Astrocyte (in vitro differentiated cells and primary cell): ENCODE data around the gene GRB7. TPM values are rescaled to one million over a fixed set of nuclear protein-coding genes. Genes with fewer than 3 reads are reported as not detected.

ENCODE experiments used
- DNase-seq: peaks from one replicate; pipeline ENCODE4 v3.0.0-alpha.2; 2010; ENCODE audit warnings: low read depth
- FAIRE-seq: peaks from 2 replicates; lab custom pipeline; 2011; peaks lifted over from hg19 to GRCh38; lab: Jason Lieb, UNC
- H2AFZ ChIP-seq: 2 replicates; pipeline ENCODE4 v1.6.0; 2012; ENCODE audit warnings: low read depth, low read length, inconsistent platforms
- H3K27ac ChIP-seq: 2 replicates; pipeline ENCODE4 v1.5.1; 2011; ENCODE audit warnings: low read depth, low read length, inconsistent platforms
- H3K27me3 ChIP-seq: 2 replicates; pipeline ENCODE4 v1.6.0; 2011; ENCODE audit warnings: low read length, inconsistent platforms; ENCODE audit not compliant: insufficient read depth
- H3K36me3 ChIP-seq: 2 replicates; pipeline ENCODE4 v1.5.1; 2011; ENCODE audit warnings: low read length, inconsistent platforms; ENCODE audit not compliant: insufficient read depth
- H3K4me1 ChIP-seq: 2 replicates; pipeline ENCODE4 v1.5.1; 2011; ENCODE audit warnings: low read length, inconsistent platforms; ENCODE audit not compliant: insufficient read depth
- H3K4me2 ChIP-seq: 2 replicates; pipeline ENCODE4 v1.6.0; 2012; ENCODE audit warnings: low read length, inconsistent platforms
- H3K4me3 ChIP-seq: 2 replicates; pipeline ENCODE4 v1.5.1; 2011; ENCODE audit warnings: low read depth, mild to moderate bottlenecking, low read length, inconsistent platforms; ENCODE audit not compliant: insufficient read depth
- H3K79me2 ChIP-seq: 2 replicates; pipeline ENCODE4 v1.6.0; 2012; ENCODE audit warnings: mild to moderate bottlenecking, low read length, inconsistent platforms; ENCODE audit not compliant: insufficient read depth
- H3K9ac ChIP-seq: 2 replicates; pipeline ENCODE4 v1.6.0; 2012; ENCODE audit warnings: mild to moderate bottlenecking, low read length, inconsistent platforms
- H3K9me3 ChIP-seq: 2 replicates; pipeline ENCODE4 v1.5.1; 2012; ENCODE audit warnings: low read depth, mild to moderate bottlenecking, low read length, inconsistent platforms; ENCODE audit not compliant: insufficient read depth
- H4K20me1 ChIP-seq: 2 replicates; pipeline ENCODE4 v1.6.0; 2012; ENCODE audit warnings: low read length, inconsistent platforms; ENCODE audit not compliant: insufficient read depth
- H3K27ac Mint-ChIP-seq: one replicate; pipeline ENCODE4 v1.8.0; 2021; ENCODE audit warnings: mild to moderate bottlenecking, mixed read lengths; ENCODE audit not compliant: unreplicated experiment
- H3K27me3 Mint-ChIP-seq: one replicate; pipeline ENCODE4 v1.8.0; 2021; ENCODE audit warnings: low read depth, mixed read lengths; ENCODE audit not compliant: unreplicated experiment
- H3K36me3 Mint-ChIP-seq: one replicate; pipeline ENCODE4 v1.8.0; 2021; ENCODE audit warnings: low read depth, mixed read lengths; ENCODE audit not compliant: unreplicated experiment
- H3K4me1 Mint-ChIP-seq: one replicate; pipeline ENCODE4 v1.8.0; 2021; ENCODE audit warnings: low read depth, mixed read lengths; ENCODE audit not compliant: unreplicated experiment
- H3K4me3 Mint-ChIP-seq: one replicate; pipeline ENCODE4 v1.8.0; 2021; ENCODE audit warnings: mild to moderate bottlenecking, moderate library complexity, mixed read lengths; ENCODE audit not compliant: unreplicated experiment
- H3K9me3 Mint-ChIP-seq: one replicate; pipeline ENCODE4 v1.8.0; 2021; ENCODE audit warnings: mild to moderate bottlenecking, mixed read lengths; ENCODE audit not compliant: unreplicated experiment
- CTCF ChIP-seq: IDR thresholded peaks from 2 replicates; pipeline ENCODE4 v1.5.1; 2011; ENCODE audit warnings: low read depth, mild to moderate bottlenecking, inconsistent platforms, low read length, moderate library complexity; ENCODE audit not compliant: insufficient read depth
- EZH2 ChIP-seq: IDR thresholded peaks from 2 replicates; pipeline ENCODE4 v1.6.1; 2012; ENCODE audit warnings: mild to moderate bottlenecking, low read length, inconsistent platforms; ENCODE audit not compliant: insufficient read depth
- total RNA-seq: library from RNA; stranded (reverse); gene quantifications from 2 replicates; pipeline ENCODE4 v1.2.1, GENCODE V29; 2021

GRB7 gene
- total RNA-seq, 1 donor from 2014 or later, result 3.3 TPM

DNA sequence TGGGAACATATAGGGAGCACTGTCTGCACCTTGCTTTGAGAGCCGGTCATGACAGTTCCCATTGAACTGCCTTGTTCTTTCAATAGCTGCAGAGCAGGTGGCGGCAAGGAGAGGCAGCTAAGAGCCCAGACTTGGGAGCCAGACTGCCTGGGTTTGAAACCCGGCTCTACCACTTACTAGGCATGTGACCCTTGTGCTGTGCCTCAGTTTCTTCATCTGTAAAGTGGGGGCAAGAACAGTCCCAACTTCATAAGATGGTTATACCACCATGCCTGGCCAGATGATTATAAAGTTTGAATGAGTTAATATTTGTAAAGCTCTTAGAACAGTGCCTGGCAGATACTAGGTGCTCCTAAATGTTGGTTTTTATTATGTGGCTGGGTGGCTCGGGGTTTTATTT lies 23.5 kb upstream of the GRB7 start:
- Histone ChIP-seq H3K27me3 (no peaks in the 10 kb centered on the region), H3K9me3 (no peaks in the 10 kb centered on the region), H3K27ac (no peak overlapping the region), H3K36me3 (peaks cover 17% of the 10 kb centered on the region), H4K20me1 (peaks cover 6% of the 10 kb centered on the region), H3K4me2 (no peak overlapping the region), H3K9ac (no peak overlapping the region), H3K4me3 (no peak overlapping the region), H3K79me2 (no peaks in the 10 kb centered on the region), H2AFZ (no peak overlapping the region), H3K4me1 (no peaks in the 10 kb centered on the region)
- no peak for DNase-seq
- no peak for FAIRE-seq
- Mint-ChIP-seq H3K4me1 (no peaks in the 10 kb centered on the region), H3K4me3 (no peak overlapping the region), H3K36me3 (peaks cover 7% of the 10 kb centered on the region), H3K9me3 (no peaks in the 10 kb centered on the region), H3K27me3 (no peaks in the 10 kb centered on the region), H3K27ac (no peak overlapping the region)
- TF ChIP-seq EZH2 (no peak), CTCF (no peak)

DNA sequence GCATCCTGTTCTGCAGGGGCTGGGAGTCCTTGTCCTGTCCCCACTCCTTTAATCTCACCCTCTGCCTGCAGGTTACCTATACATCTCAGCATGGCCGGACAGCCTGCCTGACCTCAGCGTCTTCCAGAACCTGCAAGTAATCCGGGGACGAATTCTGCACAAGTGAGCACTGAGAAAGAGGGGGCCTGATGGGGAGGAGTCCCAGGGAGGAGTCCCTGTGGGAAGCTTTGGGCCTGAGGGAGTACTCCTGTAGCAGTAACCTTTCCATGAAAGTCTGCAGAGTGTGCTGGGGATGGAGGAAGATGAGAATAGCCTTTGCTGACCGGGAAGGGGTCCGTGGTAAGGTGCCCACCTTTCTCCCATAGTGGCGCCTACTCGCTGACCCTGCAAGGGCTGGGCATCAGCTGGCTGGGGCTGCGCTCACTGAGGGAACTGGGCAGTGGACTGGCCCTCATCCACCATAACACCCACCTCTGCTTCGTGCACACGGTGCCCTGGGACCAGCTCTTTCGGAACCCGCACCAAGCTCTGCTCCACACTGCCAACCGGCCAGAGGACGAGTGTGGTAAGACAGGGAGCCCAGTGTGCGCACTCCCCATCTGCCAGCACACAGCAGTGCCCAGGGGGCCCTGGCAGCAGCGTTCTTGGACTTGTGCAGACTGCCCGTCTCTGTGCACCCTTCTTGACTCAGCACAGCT lies 22.2 kb upstream of the GRB7 start:
- H3K4me3 Mint-ChIP-seq, result no peak overlapping the region
- Histone ChIP-seq H3K4me1 (no peaks in the 10 kb centered on the region), H3K27me3 (no peaks in the 10 kb centered on the region), H3K36me3 (peaks cover 15% of the 10 kb centered on the region), H3K4me2 (no peak overlapping the region), H3K79me2 (no peaks in the 10 kb centered on the region), H3K9ac (no peak overlapping the region), H3K9me3 (no peaks in the 10 kb centered on the region), H2AFZ (no peak overlapping the region), H3K4me3 (no peak overlapping the region), H3K27ac (no peak overlapping the region), H4K20me1 (peaks cover under 1% of the 10 kb centered on the region)
- no peaks in the 10 kb centered on the region for H3K9me3 Mint-ChIP-seq
- DNase-seq, result no peak
- H3K27me3 Mint-ChIP-seq, result no peaks in the 10 kb centered on the region
- no peak for TF ChIP-seq EZH2
- H3K4me1 Mint-ChIP-seq, result no peaks in the 10 kb centered on the region
- H3K27ac Mint-ChIP-seq, result no peak overlapping the region
- H3K36me3 Mint-ChIP-seq, result peaks cover 11% of the 10 kb centered on the region
- no peak for FAIRE-seq

DNA sequence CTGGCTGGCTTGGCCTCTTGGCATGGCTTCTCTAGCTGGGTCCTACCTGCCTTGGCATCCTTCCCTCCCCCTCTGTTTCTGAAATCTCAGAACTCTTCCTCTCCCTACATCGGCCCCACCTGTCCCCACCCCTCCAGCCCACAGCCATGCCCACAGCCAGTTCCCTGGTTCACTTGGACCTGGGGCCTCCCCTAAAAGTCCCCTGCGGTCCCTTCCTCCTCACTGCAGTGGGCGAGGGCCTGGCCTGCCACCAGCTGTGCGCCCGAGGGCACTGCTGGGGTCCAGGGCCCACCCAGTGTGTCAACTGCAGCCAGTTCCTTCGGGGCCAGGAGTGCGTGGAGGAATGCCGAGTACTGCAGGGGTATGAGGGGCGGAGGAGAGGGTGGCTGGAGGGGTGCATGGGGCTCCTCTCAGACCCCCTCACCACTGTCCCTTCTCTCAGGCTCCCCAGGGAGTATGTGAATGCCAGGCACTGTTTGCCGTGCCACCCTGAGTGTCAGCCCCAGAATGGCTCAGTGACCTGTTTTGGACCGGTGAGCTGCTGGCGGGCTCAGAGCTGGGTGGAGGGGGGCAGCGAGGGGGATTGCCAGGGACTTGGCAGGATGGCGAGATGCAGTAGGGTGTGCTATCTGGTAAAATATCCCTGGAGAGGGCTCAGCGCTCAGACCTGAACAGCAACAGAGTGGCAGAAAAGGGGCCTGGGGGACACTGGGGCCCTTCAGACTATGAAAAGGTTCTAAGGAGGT lies 21.5 kb upstream of the GRB7 start:
- H3K4me3 ChIP-seq, result no peak overlapping the region
- H3K9ac ChIP-seq, result no peak overlapping the region
- Mint-ChIP-seq H3K9me3 (no peaks in the 10 kb centered on the region), H3K27me3 (no peaks in the 10 kb centered on the region), H3K4me3 (no peak overlapping the region), H3K27ac (no peak overlapping the region), H3K4me1 (no peaks in the 10 kb centered on the region), H3K36me3 (peaks cover 11% of the 10 kb centered on the region)
- H3K36me3 ChIP-seq, result peaks cover 14% of the 10 kb centered on the region
- no peak for FAIRE-seq
- H3K4me1 ChIP-seq, result no peaks in the 10 kb centered on the region
- no peak overlapping the region for H3K27ac ChIP-seq
- H3K9me3 ChIP-seq, result no peaks in the 10 kb centered on the region
- no peaks in the 10 kb centered on the region for H3K27me3 ChIP-seq
- no peak for DNase-seq
- no peaks in the 10 kb centered on the region for H4K20me1 ChIP-seq
- no peaks in the 10 kb centered on the region for H3K79me2 ChIP-seq
- H2AFZ ChIP-seq, result no peak overlapping the region
- TF ChIP-seq CTCF (no peak), EZH2 (no peak)
- H3K4me2 ChIP-seq, result no peak overlapping the region
